HFFc6 (cell line): ENCODE measurements around the gene SPANXN4. TPM values are rescaled to one million over a fixed set of nuclear protein-coding genes. Genes with fewer than 3 reads are reported as not detected.

Experiments
- DNase-seq: peaks from one replicate; pipeline ENCODE4 v3.0.0-alpha.2; 2018
- H3K27ac Mint-ChIP-seq: 2 replicates; pipeline ENCODE4 v1.8.0; 2020; ENCODE audit warnings: mild to moderate bottlenecking, mixed read lengths
- H3K27me3 Mint-ChIP-seq: 2 replicates; pipeline ENCODE4 v1.8.0; 2021; ENCODE audit warnings: mild to moderate bottlenecking, moderate library complexity, mixed read lengths; ENCODE audit not compliant: insufficient read depth
- H3K36me3 Mint-ChIP-seq: 2 replicates; pipeline ENCODE4 v1.8.0; 2021; ENCODE audit warnings: low read depth, mixed read lengths
- H3K4me1 Mint-ChIP-seq: 2 replicates; pipeline ENCODE4 v1.8.0; 2020; ENCODE audit warnings: low read depth, mixed read lengths
- H3K4me3 Mint-ChIP-seq: 2 replicates; pipeline ENCODE4 v1.8.0; 2020; ENCODE audit warnings: mild to moderate bottlenecking, moderate library complexity, mixed read lengths
- H3K9me3 Mint-ChIP-seq: 2 replicates; pipeline ENCODE4 v1.8.0; 2020; ENCODE audit warnings: mild to moderate bottlenecking, mixed read lengths
- CTCF ChIP-seq: fragments of 200-600 bp; sonication (generic); IDR thresholded peaks from 2 replicates; pipeline ENCODE4 v1.5.0; 2021; ENCODE audit warnings: antibody characterized with exemption, mild to moderate bottlenecking
- total RNA-seq, 6 experiments: library from RNA; stranded (reverse); fragmentation: NEBNext Ultra II Directional; extraction: Animal tissue kit (Norgen Biotek cat#: 25700); gene quantifications; 2 replicates in 1 of 6; 3 replicates in 5 of 6; pipeline ENCODE4 v1.2.3, GENCODE V29; 2021

Gene SPANXN4
- total RNA-seq, 6 experiments from 2014 or later: not detected

GRCh38 chrX:143047511-143047910, 21.8 kb downstream of the SPANXN4 start:
- TF ChIP-seq CTCF: no peak
- H3K27me3 Mint-ChIP-seq: no peaks in the 10 kb centered on the region; the same call in 1 of the 2 replicates
- DNase-seq: no peak
- H3K36me3 Mint-ChIP-seq: no peaks in the 10 kb centered on the region
- no peak overlapping the region for H3K4me3 Mint-ChIP-seq
- H3K9me3 Mint-ChIP-seq: peaks cover 7% of the 10 kb centered on the region; the same call in 1 of the 2 replicates
- H3K4me1 Mint-ChIP-seq: no peaks in the 10 kb centered on the region
- no peak overlapping the region for H3K27ac Mint-ChIP-seq

- DNase-seq: no peak
- no peak for TF ChIP-seq CTCF
- Mint-ChIP-seq H3K4me3 (no peak overlapping the region), H3K27me3 (no peaks in the 10 kb centered on the region), H3K9me3 (peaks cover 4% of the 10 kb centered on the region; the same call in 1 of the 2 replicates), H3K4me1 (no peaks in the 10 kb centered on the region), H3K27ac (no peak overlapping the region), H3K36me3 (no peaks in the 10 kb centered on the region)
These were observed 32.4 kb downstream of the SPANXN4 start for GRCh38 chrX:143058120-143058519.

- H3K27ac Mint-ChIP-seq: no peak overlapping the region
- no peaks in the 10 kb centered on the region for H3K27me3 Mint-ChIP-seq
- no peak for TF ChIP-seq CTCF
- no peak for DNase-seq
- no peak overlapping the region for H3K4me3 Mint-ChIP-seq
- H3K36me3 Mint-ChIP-seq: 0 out of 2 replicates have a peak, but pooled peaks cover 4% of the 10 kb centered on the region
- H3K4me1 Mint-ChIP-seq: no peaks in the 10 kb centered on the region
- H3K9me3 Mint-ChIP-seq: peaks cover 16% of the 10 kb centered on the region; the same call in 1 of the 2 replicates
These were observed 55.5 kb downstream of the SPANXN4 start for GRCh38 chrX:143081231-143081630.

- Mint-ChIP-seq H3K4me3 (no peak overlapping the region), H3K9me3 (peaks cover 16% of the 10 kb centered on the region; the same call in 1 of the 2 replicates), H3K36me3 (0 out of 2 replicates have a peak, but pooled peaks cover 4% of the 10 kb centered on the region), H3K27ac (no peak overlapping the region), H3K27me3 (no peaks in the 10 kb centered on the region), H3K4me1 (no peaks in the 10 kb centered on the region)
- no peak for TF ChIP-seq CTCF
- no peak for DNase-seq
These were observed 56.8 kb downstream of the SPANXN4 start for GRCh38 chrX:143082537-143082936.
